HG02970 (cell line): Measurements from ENCODE around the gene IQCK.

Experiments used
- ATAC-seq: cut with Tn5 transposase; IDR thresholded peaks from one replicate; pipeline ENCODE4 v1.9.1; 2021; ENCODE audit warnings: mild to moderate bottlenecking, moderate library complexity, moderate number of reproducible peaks; ENCODE audit not compliant: unreplicated experiment, low FRiP score

IQCK gene

DNA sequence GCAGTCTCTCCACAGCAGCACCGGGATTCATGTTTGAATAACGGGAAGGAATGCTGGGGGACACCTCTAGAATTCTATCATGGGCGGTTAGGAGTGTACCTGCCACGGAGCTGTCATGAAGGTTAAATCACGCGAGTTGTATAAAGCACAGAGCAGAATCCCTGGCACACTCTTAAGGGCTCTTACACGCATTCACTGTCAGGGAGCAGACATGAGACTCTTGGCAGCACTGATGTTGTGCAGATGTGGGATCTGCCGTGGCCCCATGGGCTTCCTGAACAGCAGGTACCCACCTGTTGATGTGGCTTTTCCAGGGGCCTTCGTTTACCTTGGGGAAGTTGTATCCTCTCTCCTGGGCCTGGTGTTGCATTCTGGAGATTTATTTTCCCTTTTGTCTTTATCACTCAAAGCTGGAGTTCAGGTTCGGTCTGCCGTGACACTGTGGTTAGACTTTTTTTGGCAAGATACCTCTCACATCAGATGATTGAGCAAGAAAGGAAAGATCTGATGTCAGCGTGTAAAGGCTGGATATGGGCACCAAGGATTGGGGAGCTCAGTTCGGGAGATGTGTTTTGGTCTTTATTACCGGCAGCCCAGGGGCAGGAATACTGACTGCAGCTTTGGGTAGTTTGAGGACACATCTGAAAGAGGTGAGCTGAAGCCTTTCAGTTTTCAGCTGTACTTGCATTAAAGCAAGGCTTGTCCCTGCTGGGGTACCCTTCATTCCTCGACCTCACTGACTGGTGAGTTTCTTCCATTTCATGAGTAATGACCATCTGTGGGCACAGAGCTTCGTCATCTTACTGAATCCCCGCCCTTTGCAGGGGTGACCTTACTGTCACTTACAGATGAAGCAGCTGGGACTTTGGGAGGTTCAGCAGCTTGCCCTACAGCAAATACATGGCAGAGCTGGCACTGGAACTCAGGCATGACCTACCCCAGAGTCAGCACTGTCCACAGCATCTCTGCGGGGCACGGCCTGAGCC lies 19.3 kb upstream of the IQCK start:
- no peak for ATAC-seq

DNA sequence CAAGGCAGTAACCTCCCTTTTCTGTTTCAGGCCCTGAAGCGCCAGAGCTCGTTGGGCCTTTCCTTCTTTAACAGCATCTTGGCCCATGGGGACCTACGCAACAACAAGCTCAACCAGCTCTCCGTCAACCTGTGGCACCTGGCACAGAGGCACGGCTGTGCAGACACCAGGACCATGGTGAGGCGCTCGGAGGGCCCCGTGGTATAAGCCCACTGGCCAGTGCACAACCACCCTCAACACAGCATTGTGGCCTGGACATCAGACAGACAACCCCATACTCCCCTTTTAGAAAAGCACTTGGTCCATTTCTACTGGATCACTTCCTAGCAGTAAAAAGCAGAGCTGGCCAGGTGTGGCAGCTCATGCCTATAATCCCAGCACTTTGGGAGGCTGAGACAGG lies 18.6 kb upstream of the IQCK start:
- ATAC-seq, result no peak

DNA sequence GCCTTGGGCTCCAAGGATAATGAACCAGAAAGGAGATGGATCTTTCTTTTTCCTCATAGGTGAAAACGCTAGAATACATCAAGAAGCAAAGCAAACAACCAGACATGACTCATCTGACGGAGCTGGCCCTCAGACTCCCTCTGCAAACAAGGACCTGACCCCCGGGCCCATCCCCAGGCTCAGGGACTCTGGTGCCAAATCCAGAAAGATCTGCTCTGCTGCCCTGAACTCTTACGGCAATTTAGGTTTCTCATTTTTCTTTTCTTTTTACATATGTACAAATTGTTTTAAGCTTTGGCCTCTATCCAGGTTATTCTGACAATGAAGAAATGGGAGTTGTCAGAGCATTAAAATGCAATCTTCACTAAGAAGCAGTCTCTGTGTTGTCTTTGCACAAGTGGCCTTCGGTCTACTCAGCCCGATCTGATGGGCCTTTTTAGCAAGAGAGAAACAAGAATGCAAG lies 17.7 kb upstream of the IQCK start:
- ATAC-seq, result no peak

DNA sequence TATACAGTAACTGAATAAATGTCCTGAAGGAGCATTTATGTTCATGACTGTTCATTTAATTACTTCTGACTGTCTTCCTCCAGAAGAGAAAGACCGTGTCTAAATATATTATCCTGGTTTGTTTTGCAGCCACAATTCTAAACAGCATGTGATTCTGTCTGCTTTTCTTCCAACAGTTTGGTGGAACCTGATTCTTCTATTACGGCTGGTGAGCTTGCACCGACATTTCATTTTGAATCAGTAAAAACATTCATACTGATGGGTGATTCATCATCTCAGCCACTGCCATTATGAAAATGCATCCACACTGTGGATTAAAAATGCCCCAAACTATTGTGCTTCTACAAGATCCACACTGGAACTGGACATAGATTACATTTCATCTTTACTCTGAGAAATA lies 17.0 kb upstream of the IQCK start:
- no peak for ATAC-seq

DNA sequence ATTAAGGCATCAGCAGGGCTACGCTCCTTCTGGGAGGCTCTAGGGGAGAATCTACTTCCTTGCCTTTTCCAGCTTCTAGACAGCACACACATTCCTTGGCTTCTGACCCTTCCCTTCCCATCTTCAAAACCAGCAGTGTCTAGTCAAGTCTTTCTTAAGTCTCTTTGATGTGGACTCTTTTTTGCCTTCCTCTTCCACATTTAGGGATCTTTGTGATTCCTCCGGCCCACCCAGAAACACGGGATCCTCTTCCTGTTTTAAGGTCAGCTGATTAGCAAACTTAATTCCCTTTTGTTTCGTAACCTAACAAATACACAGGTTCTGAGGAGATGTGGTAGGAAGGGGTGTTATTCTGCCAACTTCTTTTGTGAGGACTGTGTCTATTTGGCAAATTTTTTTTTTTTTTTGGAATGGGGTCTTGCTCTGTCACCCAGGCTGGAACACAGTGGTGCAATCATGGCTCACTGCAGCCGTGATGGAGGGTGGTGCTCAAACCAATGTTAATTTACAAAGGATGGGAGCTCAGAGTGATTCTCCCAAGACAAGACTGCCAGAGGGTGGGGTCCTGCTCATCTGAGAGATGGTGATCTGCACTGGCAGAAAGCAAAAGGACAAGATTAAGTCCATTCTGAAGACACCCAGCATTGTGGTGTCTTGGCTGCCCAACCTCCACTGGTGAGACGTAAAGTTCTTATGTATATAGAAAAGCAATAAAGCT lies 14.7 kb upstream of the IQCK start:
- no peak for ATAC-seq

DNA sequence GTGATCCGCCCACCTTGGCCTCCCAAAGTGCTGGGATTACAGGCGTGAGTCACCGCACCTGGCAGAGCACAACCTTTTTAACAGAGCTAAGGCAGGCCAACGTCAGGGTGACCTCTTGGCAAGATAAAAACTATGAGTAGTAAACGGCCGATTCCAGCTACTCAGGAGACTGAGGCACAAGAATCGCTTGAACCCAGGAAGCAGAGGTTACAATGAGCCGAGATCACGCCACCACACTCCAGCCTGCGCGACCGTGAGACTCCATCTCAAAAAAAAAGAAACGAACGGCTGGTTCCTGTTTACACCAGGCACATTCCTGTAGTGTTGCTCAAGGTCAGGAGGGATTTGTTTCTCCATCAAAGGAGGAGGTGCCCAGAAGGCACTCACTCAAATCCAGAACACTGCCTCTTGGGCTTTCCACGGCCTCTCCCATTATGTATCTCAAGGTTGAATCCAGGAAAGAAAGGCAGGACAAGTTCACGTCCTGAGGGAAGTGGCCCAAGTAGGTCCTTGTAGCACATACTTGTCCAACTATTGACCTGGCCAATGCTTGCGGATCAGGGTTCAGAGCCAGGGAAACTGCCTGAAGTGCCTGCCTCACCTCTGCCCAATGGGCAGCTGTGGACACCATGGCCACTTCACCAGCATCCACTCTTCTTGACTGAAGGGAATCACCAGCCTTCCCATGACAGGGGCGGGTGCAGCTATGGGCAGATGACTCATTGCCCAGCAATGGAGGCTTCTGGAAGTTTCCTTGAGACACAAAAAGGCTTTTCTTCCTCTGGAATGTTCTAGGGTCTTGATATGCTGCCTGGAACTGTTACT lies 13.5 kb upstream of the IQCK start:
- no peak for ATAC-seq

DNA sequence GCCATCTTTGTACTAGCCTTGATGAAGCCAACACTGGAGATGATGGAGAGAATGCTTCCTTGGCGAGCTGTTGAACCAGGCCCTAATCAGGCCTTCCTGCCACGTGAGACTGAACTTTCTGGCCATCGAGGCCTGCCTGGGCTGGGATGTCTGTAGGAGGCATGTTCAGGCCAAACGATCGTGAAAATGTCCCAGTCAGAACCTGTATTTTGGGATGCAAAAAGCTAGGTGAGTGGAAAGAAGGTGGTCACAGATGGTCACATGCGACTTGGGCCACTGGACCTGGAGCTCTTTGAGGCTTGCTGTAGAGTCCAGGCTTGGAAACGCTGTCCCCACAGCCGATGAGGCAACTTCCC lies 12.9 kb upstream of the IQCK start:
- ATAC-seq, result no peak

DNA sequence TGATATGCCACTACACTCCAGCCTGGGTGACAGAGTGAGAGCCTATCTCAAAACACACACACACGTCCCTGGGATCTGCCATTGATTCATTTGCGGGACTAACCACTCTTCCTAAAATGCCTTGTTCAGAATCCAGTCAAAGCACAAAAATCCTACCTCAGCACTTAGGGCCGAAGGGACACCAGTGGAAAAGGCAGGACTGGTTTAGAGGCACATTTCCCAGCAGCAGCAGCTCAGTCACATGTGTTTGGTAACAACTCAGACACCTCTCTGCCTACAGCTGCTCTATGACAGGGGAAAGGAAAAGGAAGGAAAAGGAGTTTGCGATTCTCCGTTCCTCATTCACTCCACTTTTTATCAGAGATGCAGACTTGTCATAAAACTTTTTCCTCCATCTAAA lies 12.2 kb upstream of the IQCK start:
- ATAC-seq, result no peak

DNA sequence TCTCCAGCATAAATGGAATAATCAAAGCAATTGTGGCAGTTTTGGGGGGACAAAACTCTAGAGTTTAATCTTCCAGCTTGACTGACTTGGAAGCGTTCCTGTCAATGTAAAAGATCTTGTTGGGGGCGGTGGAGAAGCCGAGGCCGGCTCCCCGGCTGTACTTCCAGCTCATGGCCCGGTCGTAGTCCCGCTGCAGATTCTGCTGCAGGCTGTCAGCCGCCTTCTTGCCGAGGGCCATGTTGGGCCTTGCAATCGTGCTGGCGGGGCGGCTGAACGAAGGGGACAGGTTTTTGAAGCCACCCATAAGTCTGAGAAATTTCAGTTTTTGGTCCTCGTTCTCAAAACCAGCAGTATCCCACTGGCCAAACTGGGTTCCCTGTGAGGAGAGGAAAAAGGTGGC lies 11.2 kb upstream of the IQCK start:
- no peak for ATAC-seq

DNA sequence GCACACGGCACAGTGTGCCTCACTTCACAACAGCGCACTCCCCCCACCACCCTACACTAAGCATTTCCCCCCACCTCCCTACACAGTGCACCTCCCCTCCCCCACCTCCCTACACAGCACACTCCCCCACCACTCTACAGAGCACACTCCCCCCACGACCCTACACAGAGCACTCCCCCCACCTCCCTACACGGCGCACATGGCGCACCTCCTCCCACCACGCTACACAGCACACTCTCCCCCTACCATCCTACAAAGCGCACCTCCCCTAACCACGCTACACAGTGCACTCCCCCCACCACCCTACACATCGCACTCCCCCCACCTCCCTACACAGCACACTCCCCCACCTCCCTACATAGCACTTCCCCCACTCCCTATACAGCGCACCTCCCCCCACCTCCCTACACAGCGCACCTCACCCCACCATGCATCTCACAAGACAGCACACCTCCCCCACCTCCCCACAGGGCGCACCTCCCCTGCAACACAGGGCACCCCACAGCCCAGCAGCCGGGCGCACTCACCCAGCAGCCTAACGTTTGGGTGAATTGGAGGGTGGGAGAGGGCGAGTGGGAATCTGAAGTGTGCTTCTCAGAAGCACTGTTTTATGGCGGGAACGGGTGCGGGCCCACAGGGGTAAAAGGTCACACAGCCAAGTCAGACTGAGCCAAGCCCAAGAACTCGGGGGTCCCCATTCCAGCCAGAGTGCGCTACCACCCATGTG lies 10.3 kb upstream of the IQCK start:
- no peak for ATAC-seq

DNA sequence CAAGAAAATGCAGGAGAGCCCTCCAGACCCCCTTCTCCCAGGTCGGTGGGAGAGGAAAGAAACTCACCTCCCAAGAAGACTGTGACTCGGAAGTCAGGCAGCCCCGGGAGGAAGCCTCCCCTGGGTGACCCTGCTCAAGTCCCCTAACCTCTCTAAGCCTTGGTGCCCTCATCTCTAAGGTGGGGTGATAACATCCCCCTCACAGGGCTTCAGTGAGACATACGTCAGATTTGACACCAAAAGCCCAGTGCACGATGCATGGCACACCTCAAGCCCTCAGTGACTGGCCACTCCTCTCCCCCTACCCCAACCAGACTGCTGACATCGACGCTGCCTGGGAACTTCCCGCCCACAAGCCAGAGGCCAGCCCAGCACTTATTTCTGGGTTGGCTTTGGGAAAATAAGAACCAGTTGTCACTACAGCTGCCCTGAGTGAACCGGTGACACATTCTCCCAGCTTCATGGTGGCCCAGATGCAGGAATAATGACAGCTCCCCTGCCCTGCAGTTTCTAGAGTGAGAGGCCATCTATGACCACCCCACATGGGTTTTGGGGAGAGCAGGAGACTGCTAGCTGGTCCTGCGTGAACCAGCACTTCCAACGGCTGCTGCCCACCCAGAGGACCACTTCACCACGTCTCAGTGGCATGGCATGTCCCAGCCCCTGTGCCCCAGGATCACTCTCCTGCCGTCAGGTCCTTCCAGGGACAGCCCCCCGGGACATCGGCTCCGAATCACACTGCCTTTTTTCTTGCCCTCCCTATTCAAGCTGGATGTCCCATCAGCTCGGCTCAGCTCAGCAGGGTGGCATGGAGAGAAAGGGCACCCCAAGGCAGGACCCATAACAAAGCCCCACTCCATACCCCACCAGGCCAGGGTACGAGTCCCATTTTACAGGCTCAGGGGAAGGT lies 9.5 kb upstream of the IQCK start:
- no peak for ATAC-seq

DNA sequence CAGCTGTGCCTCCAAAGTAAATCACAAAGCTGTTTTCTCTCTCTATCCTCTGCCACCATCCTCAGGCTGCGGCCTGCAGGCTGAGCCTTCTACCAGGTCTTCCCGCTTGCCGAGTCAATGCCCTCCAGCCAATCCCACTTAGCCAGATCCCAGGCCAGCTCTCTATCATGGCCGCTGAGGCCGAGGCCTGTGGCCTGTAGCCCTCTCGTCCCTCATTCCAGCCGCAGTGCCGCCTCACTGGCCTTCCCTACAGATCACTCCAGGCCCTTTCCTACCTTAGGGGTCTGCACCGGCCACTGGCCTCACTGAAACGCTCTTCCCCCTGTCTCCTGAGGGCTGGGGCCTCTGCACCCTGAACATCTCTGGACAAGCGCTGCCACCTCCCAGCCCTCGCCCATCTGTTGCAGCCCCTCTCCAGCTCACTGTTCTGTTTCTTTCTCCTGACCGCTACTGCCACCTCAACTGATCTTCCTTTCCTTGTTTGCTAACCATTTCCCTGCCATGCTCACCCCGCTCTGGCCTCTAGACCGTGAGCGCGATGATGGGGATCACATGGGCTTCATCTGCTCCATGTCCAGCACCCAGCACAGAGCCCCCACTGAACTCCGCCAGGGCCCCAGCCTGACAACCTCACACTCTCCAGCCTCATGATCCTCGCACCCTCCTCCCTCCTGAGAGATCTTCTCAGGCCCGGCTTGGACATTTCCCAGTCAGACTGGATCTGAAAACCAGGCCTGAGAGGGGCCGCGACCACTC lies 8.5 kb upstream of the IQCK start:
- ATAC-seq, result no peak

DNA sequence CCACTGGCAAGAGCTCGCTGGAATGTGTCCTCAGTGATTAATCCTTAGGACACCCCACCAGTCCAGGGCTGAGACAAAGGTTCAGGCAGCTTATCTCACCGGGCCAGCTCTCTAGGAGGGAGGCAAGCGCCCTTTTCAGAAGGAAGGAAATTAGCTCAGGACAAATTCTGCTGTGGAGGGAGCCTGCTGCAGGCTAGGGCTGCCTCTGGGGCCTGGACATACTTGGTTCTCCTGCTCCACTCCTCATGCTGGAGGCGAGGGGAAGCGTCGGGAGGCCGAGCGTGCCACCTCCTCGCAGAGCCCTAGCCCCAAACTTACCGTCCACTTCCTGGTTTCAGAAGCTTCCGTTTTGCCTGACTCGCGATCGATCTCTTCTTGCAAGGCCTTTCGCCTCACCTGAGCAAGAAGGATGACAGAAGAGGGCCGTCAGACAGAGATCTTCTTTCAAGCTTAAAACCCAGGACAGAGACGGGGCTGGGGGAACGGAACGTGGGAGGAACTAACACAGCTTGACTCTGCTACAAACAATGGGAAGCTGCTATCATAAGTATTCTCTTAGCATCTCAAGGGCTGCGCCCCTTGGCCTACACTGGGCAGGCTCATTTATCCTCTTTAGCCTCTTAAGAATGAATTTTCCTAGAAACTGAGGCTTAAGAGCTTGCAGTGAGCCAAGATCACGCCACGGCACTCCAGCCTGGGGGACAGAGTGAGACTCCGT lies 7.7 kb upstream of the IQCK start:
- no peak for ATAC-seq

DNA sequence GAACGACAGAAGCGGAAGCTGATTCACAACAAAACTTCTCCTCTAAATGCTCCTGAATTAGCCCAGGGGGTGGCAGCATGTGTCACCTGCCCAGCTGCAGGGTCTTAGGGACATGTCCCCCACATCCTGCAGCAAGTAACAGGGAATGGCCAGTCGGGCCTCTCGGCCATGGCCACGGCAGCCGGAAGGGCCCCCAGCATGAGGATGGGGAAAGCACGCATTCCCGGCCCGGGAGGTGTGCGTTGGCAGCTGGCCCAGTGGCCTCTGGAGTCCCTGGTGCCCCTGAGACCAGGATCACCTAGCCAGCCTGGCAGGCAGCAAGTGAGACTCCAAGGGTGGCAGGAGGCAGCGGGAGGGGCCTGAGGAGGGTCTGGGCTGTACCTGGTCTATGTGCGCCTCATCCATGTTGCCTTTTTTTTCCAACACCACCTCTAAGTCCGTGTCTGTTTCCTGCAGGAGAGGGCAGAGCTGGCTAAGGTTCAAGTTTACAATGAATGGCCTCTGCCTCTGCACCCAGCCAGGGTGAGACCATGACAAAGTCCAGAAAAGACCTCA lies 7.0 kb upstream of the IQCK start:
- ATAC-seq, result no peak

DNA sequence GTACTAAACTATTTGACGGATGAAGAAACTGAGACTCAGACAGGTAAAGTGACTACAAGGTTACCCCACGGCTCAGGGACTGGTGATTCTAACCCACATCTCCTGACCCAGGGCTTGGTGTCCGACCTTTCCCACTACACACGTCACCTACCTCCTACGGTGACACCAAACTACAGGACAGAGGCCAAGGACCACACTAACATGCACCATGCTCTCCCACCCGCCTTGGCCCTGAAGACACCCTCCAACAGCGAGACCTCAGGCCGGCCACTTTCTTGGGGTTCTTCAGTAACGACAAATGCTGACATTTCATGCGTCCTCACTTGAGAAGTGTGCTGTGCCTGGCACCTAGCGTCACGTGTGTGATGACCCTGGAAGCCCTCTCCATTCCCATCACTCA lies 6.4 kb upstream of the IQCK start:
- ATAC-seq, result no peak

DNA sequence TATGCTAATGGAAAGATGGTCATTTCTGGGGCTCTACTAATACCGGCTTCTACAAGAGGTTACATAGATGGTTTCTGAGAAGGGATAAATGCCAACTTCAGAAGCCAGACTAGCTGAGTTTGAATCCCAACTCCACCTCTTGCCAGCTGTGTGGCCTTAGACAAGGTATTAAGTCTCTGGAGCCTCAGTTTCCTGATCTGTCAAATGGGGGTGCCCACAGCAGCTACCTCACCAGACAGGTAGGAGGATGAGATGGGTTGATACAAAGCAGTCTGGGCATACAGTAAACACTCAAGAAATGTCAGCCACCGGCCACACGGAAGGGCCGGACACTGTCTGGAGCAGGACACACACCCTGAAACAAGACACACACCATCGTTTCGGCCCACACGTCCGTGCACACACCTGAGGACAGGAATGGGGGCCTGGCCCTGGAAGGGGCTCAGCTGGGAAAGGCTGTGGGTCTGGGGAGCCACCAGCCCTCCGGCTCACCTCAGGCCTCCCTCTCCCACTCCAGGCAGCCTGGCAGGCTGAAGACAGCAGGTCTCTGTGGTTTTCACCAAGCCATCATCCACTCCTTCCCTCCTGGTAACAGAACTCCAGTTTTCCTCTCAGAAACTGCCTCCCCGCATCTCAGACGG lies 5.5 kb upstream of the IQCK start:
- no peak for ATAC-seq

DNA sequence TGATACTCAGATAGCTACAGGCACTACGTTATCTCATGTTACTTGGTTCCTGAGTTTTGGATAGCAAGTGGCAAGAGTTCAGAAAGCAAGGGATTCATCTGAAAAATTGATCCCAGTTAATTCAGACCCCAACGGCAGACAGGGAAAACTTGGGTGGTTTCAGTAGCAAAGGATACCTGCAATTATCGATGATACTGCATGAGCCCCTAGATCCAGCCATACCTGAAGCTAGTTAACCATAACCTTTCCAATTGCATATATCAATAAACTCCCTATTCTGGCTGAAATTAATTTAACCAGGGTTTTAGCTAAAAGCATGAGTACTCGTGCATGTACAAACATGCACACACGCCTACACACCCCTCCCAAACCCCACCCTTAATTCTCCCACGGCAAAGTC lies 4.4 kb upstream of the IQCK start:
- no peak for ATAC-seq
